ENCODE measurements around the gene CHAC1. TPM values are rescaled to one million over a fixed set of nuclear protein-coding genes. Genes with fewer than 3 reads are reported as not detected.

The CHAC1 gene
- polyA plus RNA-seq, 1 donor from 2014 or later = 3.6 TPM

- Histone ChIP-seq H3K36me3 (ENCODE audit: insufficient read depth, low read length) (no peaks in the 10 kb centered on the region), H3K27ac (ENCODE audit: low read length) (no peak overlapping the region), H3K9me3 (ENCODE audit: low read length) (no peaks in the 10 kb centered on the region), H3K4me3 (ENCODE audit: low read length) (no peak overlapping the region), H3K9me2 (ENCODE audit: insufficient read depth, low read length) (no peaks in the 10 kb centered on the region), H3K79me2 (replicated peaks; ENCODE audit: insufficient read depth, low read length) (no peaks in the 10 kb centered on the region), H3K9ac (ENCODE audit: low read length) (no peak overlapping the region), H4K20me1 (ENCODE audit: insufficient read depth) (no peaks in the 10 kb centered on the region), H3K27me3 (ENCODE audit: insufficient read depth, low read depth, low read length) (no peaks in the 10 kb centered on the region), H2AFZ (ENCODE audit: low read depth, low read length) (no peak overlapping the region), H3F3A (ENCODE audit: insufficient read depth, low read length, poor library complexity, severe bottlenecking) (no peaks in the 10 kb centered on the region), H3K4me2 (ENCODE audit: low read length) (no peak overlapping the region)
- TF ChIP-seq TAF1 (IDR thresholded peaks at IDR 0.05; ENCODE audit: low read depth) (no peak), EP300 (conservative IDR thresholded peaks at IDR 0.05; ENCODE audit: poor library complexity, severe bottlenecking) (no peak), REST (IDR thresholded peaks at IDR 0.05; ENCODE audit: borderline replicate concordance) (no peak), SMC3 (conservative IDR thresholded peaks at IDR 0.05; ENCODE audit: poor library complexity) (no peak), MXI1 (conservative IDR thresholded peaks at IDR 0.05; ENCODE audit: poor library complexity, severe bottlenecking) (no peak), EZH2 (IDR thresholded peaks at IDR 0.05; ENCODE audit: borderline replicate concordance, insufficient read depth, low read length, poor library complexity, severe bottlenecking) (no peak), CTCF (IDR thresholded peaks at IDR 0.05; ENCODE audit: poor library complexity, severe bottlenecking) (no peak), POLR2AphosphoS5 (IDR thresholded peaks at IDR 0.05) (no peak), RAD21 (conservative IDR thresholded peaks at IDR 0.05) (no peak)
These were observed 3.3 kb downstream of the CHAC1 start for GRCh38 chr15:40956541-40956982.

- no peak overlapping the region for H3K4me2 ChIP-seq (ENCODE audit: low read length)
- H2AFZ ChIP-seq (ENCODE audit: low read depth, low read length) = no peak overlapping the region
- no peaks in the 10 kb centered on the region for H3K36me3 ChIP-seq (ENCODE audit: insufficient read depth, low read length)
- no peak overlapping the region for H3K27ac ChIP-seq (ENCODE audit: low read length)
- no peaks in the 10 kb centered on the region for H3K27me3 ChIP-seq (ENCODE audit: insufficient read depth, low read depth, low read length)
- no peaks in the 10 kb centered on the region for H4K20me1 ChIP-seq (ENCODE audit: insufficient read depth)
- no peak overlapping the region for H3K4me3 ChIP-seq (ENCODE audit: low read length)
- TF ChIP-seq RAD21 (conservative IDR thresholded peaks at IDR 0.05) (no peak), MXI1 (conservative IDR thresholded peaks at IDR 0.05; ENCODE audit: poor library complexity, severe bottlenecking) (no peak), TAF1 (IDR thresholded peaks at IDR 0.05; ENCODE audit: low read depth) (no peak), SMC3 (conservative IDR thresholded peaks at IDR 0.05; ENCODE audit: poor library complexity) (no peak), EP300 (conservative IDR thresholded peaks at IDR 0.05; ENCODE audit: poor library complexity, severe bottlenecking) (no peak), EZH2 (IDR thresholded peaks at IDR 0.05; ENCODE audit: borderline replicate concordance, insufficient read depth, low read length, poor library complexity, severe bottlenecking) (no peak), REST (IDR thresholded peaks at IDR 0.05; ENCODE audit: borderline replicate concordance) (no peak), POLR2AphosphoS5 (IDR thresholded peaks at IDR 0.05) (no peak), CTCF (IDR thresholded peaks at IDR 0.05; ENCODE audit: poor library complexity, severe bottlenecking) (no peak)
- H3F3A ChIP-seq (ENCODE audit: insufficient read depth, low read length, poor library complexity, severe bottlenecking) = no peaks in the 10 kb centered on the region
- no peak overlapping the region for H3K9ac ChIP-seq (ENCODE audit: low read length)
- no peaks in the 10 kb centered on the region for H3K79me2 ChIP-seq (replicated peaks; ENCODE audit: insufficient read depth, low read length)
- H3K9me2 ChIP-seq (ENCODE audit: insufficient read depth, low read length) = no peaks in the 10 kb centered on the region
- H3K9me3 ChIP-seq (ENCODE audit: low read length) = no peaks in the 10 kb centered on the region
These were observed 3.8 kb downstream of the CHAC1 start for GRCh38 chr15:40957041-40957555.

All from neural cell (in vitro differentiated cells).